Smooth muscle cell (in vitro differentiated cells): ENCODE measurements around the gene RPS6KA4. TPM values are rescaled to one million over a fixed set of nuclear protein-coding genes. Genes with fewer than 3 reads are reported as not detected.

Source experiments
- DNase-seq: peaks from one replicate; lab custom pipeline; 2025; ENCODE audit not compliant: unreplicated experiment; lab: John Stamatoyannopoulos, UW
- H2AFZ ChIP-seq: fragments of 200-600 bp; sonication (generic); 2 replicates; pipeline ENCODE4 v1.6.0; 2016; ENCODE audit warnings: antibody characterized with exemption, low read depth, mild to moderate bottlenecking
- H3F3A ChIP-seq: fragments of 200-600 bp; sonication (generic); 2 replicates; pipeline ENCODE4 v1.6.0; 2017; ENCODE audit warnings: antibody characterized with exemption, low read depth
- H3K27ac ChIP-seq: fragments of 200-600 bp; sonication (generic); 2 replicates; pipeline ENCODE4 v1.5.1; 2016; ENCODE audit warnings: low read depth, mild to moderate bottlenecking
- H3K27me3 ChIP-seq: fragments of 200-600 bp; sonication (generic); 2 replicates; pipeline ENCODE4 v1.6.1; 2016; ENCODE audit warnings: low read depth, mild to moderate bottlenecking
- H3K36me3 ChIP-seq: fragments of 200-600 bp; sonication (generic); 2 replicates; pipeline ENCODE4 v1.5.1; 2016; ENCODE audit warnings: low read depth
- H3K4me1 ChIP-seq: fragments of 200-600 bp; sonication (generic); 2 replicates; pipeline ENCODE4 v1.5.1; 2016; ENCODE audit warnings: low read depth
- H3K4me2 ChIP-seq: fragments of 200-600 bp; sonication (generic); 2 replicates; pipeline ENCODE4 v1.6.0; 2016; ENCODE audit warnings: mild to moderate bottlenecking
- H3K4me3 ChIP-seq: fragments of 200-600 bp; sonication (generic); 2 replicates; pipeline ENCODE4 v1.5.1; 2016; ENCODE audit warnings: mild to moderate bottlenecking
- H3K79me2 ChIP-seq: fragments of 200-600 bp; sonication (generic); 2 replicates; pipeline ENCODE4 v1.6.0; 2016; ENCODE audit warnings: low read depth, mild to moderate bottlenecking
- H3K9ac ChIP-seq: fragments of 200-600 bp; sonication (generic); 2 replicates; pipeline ENCODE4 v1.6.0; 2016; ENCODE audit warnings: low read depth
- H3K9me3 ChIP-seq: fragments of 200-600 bp; sonication (generic); replicated peaks from 2 replicates; pipeline ENCODE4 v1.5.1; 2016; ENCODE audit warnings: low read depth
- H4K20me1 ChIP-seq: fragments of 200-600 bp; sonication (generic); 2 replicates; pipeline ENCODE4 v1.6.0; 2016; ENCODE audit warnings: low read depth
- WGBS: methylation state at CpG from one replicate; pipeline ENCODE4 v1.1.7; 2016; ENCODE audit warnings: low lambda C conversion rate; 5-methylcytosine and 5-hydroxymethylcytosine counted together
- polyA plus RNA-seq: library from polyadenylated mRNA; unstranded; fragments of >200 nt; fragmentation: Nextera tagmentation; extraction: Ambion mirVana; gene quantifications from 2 replicates; pipeline ENCODE4 v1.2.1, GENCODE V29; 2016
- total RNA-seq: library from RNA; depleted of rRNA; stranded (reverse); fragments of >200 nt; gene quantifications from 2 replicates; pipeline ENCODE4 v1.2.3, GENCODE V29; 2014
- TF ChIP-seq, protein P1 (sequence below): fragments of 200-600 bp; sonication (generic); IDR thresholded peaks from 2 replicates; pipeline ENCODE4 v1.5.1; 2017; ENCODE audit warnings: borderline replicate concordance, mild to moderate bottlenecking, antibody characterized with exemption; ENCODE audit not compliant: insufficient read depth, poor library complexity, severe bottlenecking

The RPS6KA4 gene
- total and polyA plus RNA-seq, 2 experiments from 2014 or later, result 21.8 to 40.0 TPM

DNA sequence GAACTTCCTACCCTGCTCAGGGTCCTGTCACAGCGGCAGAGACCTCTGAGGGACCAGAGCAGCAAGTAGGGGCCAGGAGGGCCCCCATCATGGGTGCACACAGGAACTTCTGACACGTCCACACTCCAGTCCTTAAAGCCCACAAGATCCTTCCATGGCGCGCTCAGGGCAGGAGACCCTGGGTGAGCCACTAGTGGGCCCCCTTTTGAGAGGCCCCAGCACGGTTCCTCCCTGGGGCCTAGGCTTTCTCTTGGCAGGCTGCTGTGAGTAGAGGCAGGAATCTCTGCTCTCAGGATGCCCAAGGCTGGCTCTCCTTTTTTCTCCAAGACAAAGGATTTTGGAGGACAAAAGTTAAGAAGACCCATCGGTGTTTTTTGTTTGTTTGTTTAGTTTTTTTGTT, 22.4 kb downstream of the RPS6KA4 start:
- 68% methylated on average over 6 of the region's 6 CpGs for WGBS
- no peak overlapping the region for H2AFZ ChIP-seq
- TF ChIP-seq, protein P1, sequence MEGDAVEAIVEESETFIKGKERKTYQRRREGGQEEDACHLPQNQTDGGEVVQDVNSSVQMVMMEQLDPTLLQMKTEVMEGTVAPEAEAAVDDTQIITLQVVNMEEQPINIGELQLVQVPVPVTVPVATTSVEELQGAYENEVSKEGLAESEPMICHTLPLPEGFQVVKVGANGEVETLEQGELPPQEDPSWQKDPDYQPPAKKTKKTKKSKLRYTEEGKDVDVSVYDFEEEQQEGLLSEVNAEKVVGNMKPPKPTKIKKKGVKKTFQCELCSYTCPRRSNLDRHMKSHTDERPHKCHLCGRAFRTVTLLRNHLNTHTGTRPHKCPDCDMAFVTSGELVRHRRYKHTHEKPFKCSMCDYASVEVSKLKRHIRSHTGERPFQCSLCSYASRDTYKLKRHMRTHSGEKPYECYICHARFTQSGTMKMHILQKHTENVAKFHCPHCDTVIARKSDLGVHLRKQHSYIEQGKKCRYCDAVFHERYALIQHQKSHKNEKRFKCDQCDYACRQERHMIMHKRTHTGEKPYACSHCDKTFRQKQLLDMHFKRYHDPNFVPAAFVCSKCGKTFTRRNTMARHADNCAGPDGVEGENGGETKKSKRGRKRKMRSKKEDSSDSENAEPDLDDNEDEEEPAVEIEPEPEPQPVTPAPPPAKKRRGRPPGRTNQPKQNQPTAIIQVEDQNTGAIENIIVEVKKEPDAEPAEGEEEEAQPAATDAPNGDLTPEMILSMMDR, result no peak
- no peak for DNase-seq
- no peaks in the 10 kb centered on the region for H3K79me2 ChIP-seq
- no peaks in the 10 kb centered on the region for H3K4me1 ChIP-seq
- no peak overlapping the region for H3K9ac ChIP-seq
- no peaks in the 10 kb centered on the region for H3K36me3 ChIP-seq
- H3K4me3 ChIP-seq, result no peak overlapping the region
- H3F3A ChIP-seq, result no peaks in the 10 kb centered on the region
- no peak overlapping the region for H3K27ac ChIP-seq
- H3K4me2 ChIP-seq, result no peak overlapping the region
- no peaks in the 10 kb centered on the region for H3K27me3 ChIP-seq
- H4K20me1 ChIP-seq, result no peaks in the 10 kb centered on the region
- H3K9me3 ChIP-seq, result no peaks in the 10 kb centered on the region

DNA sequence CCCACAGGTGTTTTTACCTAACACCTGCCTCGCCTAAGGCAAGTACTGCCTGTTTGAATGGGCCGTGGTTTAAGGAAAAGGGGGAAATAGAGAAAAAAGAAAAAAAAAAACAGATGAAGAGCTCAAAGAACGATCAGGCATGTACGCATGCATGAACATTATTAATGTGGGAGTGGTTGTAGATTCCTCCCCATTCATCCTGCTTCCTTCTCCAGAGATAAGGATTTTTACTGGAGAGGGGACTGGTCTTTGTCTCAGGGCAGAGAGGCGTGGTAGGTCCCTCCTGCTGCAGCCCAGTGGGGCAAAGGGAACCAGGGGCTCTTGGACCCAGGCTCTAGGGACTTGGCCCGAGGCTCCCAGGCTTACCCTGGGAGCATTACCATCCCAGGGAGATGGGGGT, 23.1 kb downstream of the RPS6KA4 start:
- H3K9me3 ChIP-seq, result no peaks in the 10 kb centered on the region
- no peak overlapping the region for H3K4me2 ChIP-seq
- DNase-seq, result no peak
- no peak overlapping the region for H2AFZ ChIP-seq
- no peaks in the 10 kb centered on the region for H4K20me1 ChIP-seq
- H3K4me1 ChIP-seq, result no peaks in the 10 kb centered on the region
- no peaks in the 10 kb centered on the region for H3F3A ChIP-seq
- no peak overlapping the region for H3K4me3 ChIP-seq
- TF ChIP-seq, protein P1, result no peak
- H3K79me2 ChIP-seq, result no peaks in the 10 kb centered on the region
- WGBS, result 76% methylated on average over 6 of the region's 6 CpGs
- no peaks in the 10 kb centered on the region for H3K36me3 ChIP-seq
- H3K27ac ChIP-seq, result no peak overlapping the region
- no peaks in the 10 kb centered on the region for H3K27me3 ChIP-seq
- H3K9ac ChIP-seq, result no peak overlapping the region

DNA sequence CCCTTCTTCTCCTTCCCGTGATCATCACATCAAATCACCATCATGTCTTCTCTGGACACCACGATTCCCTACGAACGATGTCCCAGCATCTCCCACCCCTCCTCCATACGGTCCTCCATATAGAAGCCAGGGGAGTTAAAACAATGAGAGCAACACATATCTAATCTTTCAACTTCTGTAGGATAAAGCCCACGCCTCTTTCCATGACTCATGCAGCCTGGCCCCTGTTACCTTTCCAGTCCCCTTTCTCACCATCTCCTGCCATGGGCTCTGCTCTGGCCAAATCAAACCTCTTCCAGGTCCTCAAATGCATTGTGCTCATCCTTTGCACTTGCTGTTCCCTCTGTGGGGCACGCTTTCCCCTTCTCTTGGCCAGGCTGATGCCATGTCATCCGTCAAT, 23.6 kb downstream of the RPS6KA4 start:
- Histone ChIP-seq H3K9ac (no peak overlapping the region), H3K4me3 (no peak overlapping the region), H3F3A (no peaks in the 10 kb centered on the region), H2AFZ (no peak overlapping the region), H3K36me3 (no peaks in the 10 kb centered on the region), H3K4me2 (no peak overlapping the region), H3K27ac (no peak overlapping the region), H3K79me2 (no peaks in the 10 kb centered on the region), H3K9me3 (no peaks in the 10 kb centered on the region), H4K20me1 (no peaks in the 10 kb centered on the region), H3K27me3 (no peaks in the 10 kb centered on the region), H3K4me1 (no peaks in the 10 kb centered on the region)
- no peak for DNase-seq
- TF ChIP-seq, protein P1, result no peak
- 86% methylated on average over 8 of the region's 8 CpGs for WGBS

DNA sequence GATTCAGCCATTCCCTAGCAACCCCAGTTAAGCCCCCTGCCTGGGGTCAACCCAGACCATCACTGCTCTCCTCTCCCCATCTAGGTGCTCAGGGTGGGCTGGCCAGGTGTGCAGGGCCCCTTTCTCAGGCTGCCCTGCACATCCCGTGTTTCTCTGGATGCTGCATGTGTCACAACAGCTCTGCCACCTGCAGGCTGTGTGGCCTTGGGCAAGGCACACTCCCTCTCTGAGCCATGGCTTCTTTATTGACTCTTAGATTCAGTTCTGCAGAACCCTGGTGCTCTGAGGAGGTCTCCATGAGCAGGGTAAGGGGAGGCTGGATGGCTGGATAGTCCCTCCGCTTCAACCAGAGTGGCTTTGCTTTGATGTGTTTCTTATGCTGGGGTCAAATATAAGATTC, 24.6 kb downstream of the RPS6KA4 start:
- Histone ChIP-seq H3K4me1 (no peaks in the 10 kb centered on the region), H3K4me3 (no peak overlapping the region), H2AFZ (no peak overlapping the region), H3K79me2 (no peaks in the 10 kb centered on the region), H4K20me1 (no peaks in the 10 kb centered on the region), H3K9ac (no peak overlapping the region), H3K4me2 (no peak overlapping the region), H3K27ac (no peak overlapping the region), H3F3A (no peaks in the 10 kb centered on the region), H3K27me3 (no peaks in the 10 kb centered on the region), H3K36me3 (no peaks in the 10 kb centered on the region), H3K9me3 (no peaks in the 10 kb centered on the region)
- TF ChIP-seq, protein P1, result no peak
- DNase-seq, result no peak
- 50% methylated on average over 2 of the region's 2 CpGs for WGBS
